Thoracic aorta (tissue), 2 donors: ENCODE data around the gene PRDM13. TPM values are rescaled to one million over a fixed set of nuclear protein-coding genes. Genes with fewer than 3 reads are reported as not detected.
"Not testable (repeated sequence)": the region's sequence is repeated elsewhere in the genome, so short reads cannot be mapped to it uniquely, and the experiment has no call there.

Source experiments
- ATAC-seq: fragments of 150-250 bp; one replicate; pipeline ENCODE4 v1.8.0; 2017; ENCODE audit warnings: low read depth; ENCODE audit not compliant: insufficient number of reproducible peaks, low FRiP score
- DNase-seq: peaks from one replicate; pipeline ENCODE4 v3.0.0-alpha.2; 2020; ENCODE audit warnings: low spot score
- H3K27ac ChIP-seq, 2 donors: fragments of 200-600 bp; sonication (generic); 1 replicate in 1 of 2; 2 replicates in 1 of 2; pipeline ENCODE4 v1.5.1; 2016; ENCODE audit warnings: mild to moderate bottlenecking in 2 of 2, moderate library complexity in 2 of 2
- H3K27me3 ChIP-seq: fragments of 200-600 bp; sonication (generic); replicated peaks from 2 replicates; pipeline ENCODE4 v1.6.0; 2016; ENCODE audit warnings: mild to moderate bottlenecking; ENCODE audit not compliant: insufficient read depth
- H3K36me3 ChIP-seq: fragments of 200-600 bp; sonication (generic); one replicate; pipeline ENCODE4 v1.5.1; 2016
- H3K4me1 ChIP-seq, 2 donors: fragments of 200-600 bp; sonication (generic); 1 replicate in 1 of 2; 2 replicates in 1 of 2; pipeline versions ENCODE4 v1.5.1 to v1.6.0; 2016; ENCODE audit warnings: low read depth in 2 of 2, mild to moderate bottlenecking in 1 of 2; ENCODE audit not compliant: control insufficient read depth in 1 of 2
- H3K4me3 ChIP-seq: fragments of 200-600 bp; sonication (generic); 2 replicates; pipeline ENCODE4 v1.5.1; 2016; ENCODE audit warnings: mild to moderate bottlenecking
- H3K9me3 ChIP-seq: fragments of 200-600 bp; sonication (generic); 2 replicates; pipeline ENCODE4 v1.5.1; 2016
- total RNA-seq, 2 donors: library from RNA; depleted of rRNA; stranded (reverse); fragments of >200 nt; gene quantifications; one replicate each; pipeline versions ENCODE4 v1.1.0 to v1.2.3, GENCODE V29; 2016
- TF ChIP-seq, protein P1 (sequence below): fragments of 200-600 bp; sonication (generic); IDR thresholded peaks from one replicate; pipeline ENCODE4 v1.5.1; 2019; ENCODE audit warnings: antibody characterized with exemption

Gene PRDM13
- total RNA-seq, 2 donors from 2014 or later, result not detected

GRCh38 chr6:99618649-99619408 is 12.2 kb downstream of the PRDM13 start:
- no peaks in the 10 kb centered on the region for H3K36me3 ChIP-seq
- H3K27me3 ChIP-seq, result peaks cover 50% of the 10 kb centered on the region
- H3K4me1 ChIP-seq, result peaks cover 6 to 20% of the 10 kb centered on the region in 2 donors
- no peak for DNase-seq
- H3K9me3 ChIP-seq, result no peaks in the 10 kb centered on the region
- no peak overlapping the region for H3K4me3 ChIP-seq
- TF ChIP-seq, protein P1, sequence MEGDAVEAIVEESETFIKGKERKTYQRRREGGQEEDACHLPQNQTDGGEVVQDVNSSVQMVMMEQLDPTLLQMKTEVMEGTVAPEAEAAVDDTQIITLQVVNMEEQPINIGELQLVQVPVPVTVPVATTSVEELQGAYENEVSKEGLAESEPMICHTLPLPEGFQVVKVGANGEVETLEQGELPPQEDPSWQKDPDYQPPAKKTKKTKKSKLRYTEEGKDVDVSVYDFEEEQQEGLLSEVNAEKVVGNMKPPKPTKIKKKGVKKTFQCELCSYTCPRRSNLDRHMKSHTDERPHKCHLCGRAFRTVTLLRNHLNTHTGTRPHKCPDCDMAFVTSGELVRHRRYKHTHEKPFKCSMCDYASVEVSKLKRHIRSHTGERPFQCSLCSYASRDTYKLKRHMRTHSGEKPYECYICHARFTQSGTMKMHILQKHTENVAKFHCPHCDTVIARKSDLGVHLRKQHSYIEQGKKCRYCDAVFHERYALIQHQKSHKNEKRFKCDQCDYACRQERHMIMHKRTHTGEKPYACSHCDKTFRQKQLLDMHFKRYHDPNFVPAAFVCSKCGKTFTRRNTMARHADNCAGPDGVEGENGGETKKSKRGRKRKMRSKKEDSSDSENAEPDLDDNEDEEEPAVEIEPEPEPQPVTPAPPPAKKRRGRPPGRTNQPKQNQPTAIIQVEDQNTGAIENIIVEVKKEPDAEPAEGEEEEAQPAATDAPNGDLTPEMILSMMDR, result no peak
- no peak for ATAC-seq
- H3K27ac ChIP-seq, result no peak overlapping the region

DNA sequence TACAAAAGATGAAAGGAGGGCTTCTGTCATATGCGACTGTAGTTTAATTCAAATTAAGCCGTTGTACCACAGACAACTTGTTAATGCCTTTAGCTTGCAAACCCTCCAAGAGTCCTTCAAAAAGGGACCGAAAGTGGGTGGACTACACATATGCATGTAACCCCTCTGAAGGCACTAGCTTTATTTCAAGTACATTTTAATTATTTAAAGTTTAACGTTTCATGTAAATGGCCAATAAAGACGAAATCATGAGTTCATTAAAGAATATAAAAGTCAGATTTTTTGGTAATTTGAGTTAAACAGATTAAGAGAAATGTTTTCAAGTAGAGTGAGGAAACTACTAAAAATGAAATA is 12.8 kb downstream of the PRDM13 start:
- Histone ChIP-seq H3K36me3 (no peaks in the 10 kb centered on the region), H3K27ac (no peak overlapping the region), H3K4me3 (no peak overlapping the region), H3K9me3 (no peaks in the 10 kb centered on the region), H3K4me1 (peaks cover 2 to 14% of the 10 kb centered on the region in 2 donors), H3K27me3 (peaks cover 45% of the 10 kb centered on the region)
- ATAC-seq (no peak), DNase-seq (no peak)
- TF ChIP-seq, protein P1, result no peak

- peaks cover 29% of the 10 kb centered on the region for H3K27me3 ChIP-seq
- H3K36me3 ChIP-seq, H3K4me1 ChIP-seq, H3K9me3 ChIP-seq, ATAC-seq, H3K27ac ChIP-seq, H3K4me3 ChIP-seq, DNase-seq: not testable (repeated sequence)
These were observed 15.4 kb downstream of the PRDM13 start for GRCh38 chr6:99622044-99622443.

GRCh38 chr6:99629293-99629692 is 22.7 kb downstream of the PRDM13 start:
- Histone ChIP-seq H3K4me3 (no peak overlapping the region), H3K27ac (no peak overlapping the region), H3K27me3 (no peaks in the 10 kb centered on the region), H3K9me3 (no peaks in the 10 kb centered on the region), H3K4me1 (no peaks in the 10 kb centered on the region), H3K36me3 (no peaks in the 10 kb centered on the region)
- ATAC-seq (no peak), DNase-seq (no peak)
- TF ChIP-seq, protein P1, result no peak

DNA sequence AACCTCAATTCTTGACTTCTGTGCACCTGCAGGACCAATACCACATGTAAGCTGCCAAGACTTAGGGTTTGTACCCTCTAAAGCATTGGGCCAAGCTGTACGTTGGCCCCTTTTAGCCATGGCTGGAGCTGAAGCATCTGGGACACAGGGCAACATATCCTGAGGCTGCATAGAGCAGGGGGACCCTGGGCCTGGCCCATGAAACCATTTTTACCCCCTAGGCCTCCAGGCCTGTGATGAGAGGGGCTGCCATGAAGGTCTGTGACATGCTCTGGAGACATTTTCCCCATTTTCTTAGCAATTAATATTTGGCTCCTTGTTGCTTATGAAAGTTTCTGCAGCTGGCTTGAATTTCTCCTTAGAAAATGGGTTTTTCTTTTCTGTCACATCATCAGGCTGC is 31.0 kb downstream of the PRDM13 start:
- Histone ChIP-seq H3K27ac (no peak overlapping the region), H3K9me3 (peaks cover 7% of the 10 kb centered on the region), H3K4me1 (no peaks in the 10 kb centered on the region), H3K27me3 (no peaks in the 10 kb centered on the region), H3K4me3 (no peak overlapping the region), H3K36me3 (no peaks in the 10 kb centered on the region)
- ATAC-seq, result no peak
- no peak for DNase-seq
- TF ChIP-seq, protein P1, result no peak

DNA sequence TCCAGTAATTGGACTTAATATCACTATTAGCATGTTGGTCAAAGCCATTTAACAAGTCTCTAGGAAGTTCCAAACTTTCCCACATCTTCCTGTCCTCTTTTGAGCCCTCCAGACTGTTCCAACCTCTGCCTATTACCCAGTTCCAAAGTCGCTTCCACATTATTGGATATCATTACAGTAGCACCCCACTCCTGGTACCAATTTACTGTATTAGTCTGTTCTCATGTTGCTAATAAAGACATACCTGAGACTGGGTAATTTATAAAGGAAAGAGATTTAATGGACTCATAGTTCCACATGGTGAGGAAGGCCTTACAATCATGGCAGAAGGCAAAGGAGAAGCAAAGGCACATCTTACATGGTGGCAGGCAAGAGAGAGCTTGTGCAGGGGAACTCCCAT is 31.7 kb downstream of the PRDM13 start:
- H3K9me3 ChIP-seq, ATAC-seq, H3K4me1 ChIP-seq, H3K27ac ChIP-seq, DNase-seq, H3K27me3 ChIP-seq, H3K4me3 ChIP-seq, H3K36me3 ChIP-seq: not testable (repeated sequence)
